ENCODE results near the gene OR51S1.
"Not testable (repeated sequence)": the region's sequence is repeated elsewhere in the genome, so short reads cannot be mapped to it uniquely, and the experiment has no call there.

The OR51S1 gene

GRCh38 chr11:4804280-4804679 lies 44.7 kb downstream of the OR51S1 start, which contains the start of gene OR52R1:
TSS of gene OR52R1 (minus strand) at chr11:4804380. CDS start at chr11:4804380, 0 bp downstream.
- no peaks in the 10 kb centered on the region for H3K4me1 ChIP-seq (ENCODE audit: insufficient read depth, low read length)
- no peak within 1 kb of the TSS for H3K9ac ChIP-seq (ENCODE audit: low read depth, low read length)
- WGBS: 92% methylated on average over 2 of the region's 3 CpGs
- no peak within 1 kb of the TSS for H3K4me3 ChIP-seq (ENCODE audit: low read length)
- H3K27ac ChIP-seq (ENCODE audit: low read depth, low read length): no peak within 1 kb of the TSS
- H3K36me3 ChIP-seq (ENCODE audit: insufficient read depth, low read length): no peaks in the 10 kb centered on the region
- no peaks in the 10 kb centered on the region for H3K27me3 ChIP-seq (ENCODE audit: insufficient read depth, low read length)
- H3K9me3 ChIP-seq (ENCODE audit: insufficient read depth, low read depth, low read length): no peaks in the 10 kb centered on the region

GRCh38 chr11:4801316-4801715 lies 47.7 kb downstream of the OR51S1 start:
- H3K4me3 ChIP-seq (ENCODE audit: low read length); H3K4me1 ChIP-seq (ENCODE audit: insufficient read depth, low read length); H3K27ac ChIP-seq (ENCODE audit: low read depth, low read length); H3K9ac ChIP-seq (ENCODE audit: low read depth, low read length); H3K36me3 ChIP-seq (ENCODE audit: insufficient read depth, low read length); H3K27me3 ChIP-seq (ENCODE audit: insufficient read depth, low read length); H3K9me3 ChIP-seq (ENCODE audit: insufficient read depth, low read depth, low read length): not testable (repeated sequence)
- 88% methylated on average over 4 of the region's 5 CpGs for WGBS

DNA sequence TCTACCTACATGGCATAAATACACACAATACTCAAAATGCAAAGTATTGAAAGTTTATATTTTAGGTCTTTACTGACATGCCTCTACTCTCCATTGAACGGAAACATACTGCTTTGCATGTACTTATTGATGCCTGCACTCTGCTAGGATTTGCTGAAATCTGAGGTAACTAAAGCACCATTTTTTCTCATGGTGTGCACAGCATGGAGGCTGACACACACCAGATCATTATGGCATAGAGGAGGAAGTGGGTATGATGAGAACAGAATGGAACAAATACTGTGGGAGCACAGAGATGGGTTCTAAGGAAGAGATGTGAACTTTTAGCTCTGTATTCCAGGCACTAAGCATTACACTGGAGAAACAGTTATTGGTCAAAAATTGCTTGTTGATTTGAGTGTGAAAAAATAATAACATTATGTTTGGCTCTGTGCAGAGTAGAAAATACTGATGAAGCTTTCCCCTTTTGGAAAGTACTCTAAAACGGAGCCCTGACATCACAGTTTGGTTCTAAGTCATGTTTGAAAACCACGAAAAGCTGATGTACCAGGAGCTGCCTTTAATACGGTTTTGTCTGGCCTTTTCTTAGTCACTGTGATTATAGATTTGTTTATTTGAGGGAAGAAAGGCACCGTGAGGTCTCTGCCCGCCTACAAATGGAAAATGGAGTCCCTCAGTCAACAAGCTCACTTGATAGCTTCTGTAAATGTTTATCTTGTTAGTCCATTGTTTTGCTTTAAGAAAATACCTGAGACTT lies 50.4 kb downstream of the OR51S1 start:
- no peaks in the 10 kb centered on the region for H3K27me3 ChIP-seq (ENCODE audit: insufficient read depth, low read length)
- 90% methylated on average over 6 of the region's 6 CpGs for WGBS
- no peaks in the 10 kb centered on the region for H3K4me1 ChIP-seq (ENCODE audit: insufficient read depth, low read length)
- no peaks in the 10 kb centered on the region for H3K9me3 ChIP-seq (ENCODE audit: insufficient read depth, low read depth, low read length)
- H3K36me3 ChIP-seq (ENCODE audit: insufficient read depth, low read length): no peaks in the 10 kb centered on the region
- H3K9ac ChIP-seq (ENCODE audit: low read depth, low read length): no peak overlapping the region
- no peak overlapping the region for H3K27ac ChIP-seq (ENCODE audit: low read depth, low read length)
- H3K4me3 ChIP-seq (ENCODE audit: low read length): no peak overlapping the region
